Activated naive CD4-positive, alpha-beta T cell treated with anti-CD3 and anti-CD28 coated beads, Interleukin-2, amount 50 U/mL, for 72 hours (primary cell): ENCODE results near the gene IFT43. TPM values are rescaled to one million over a fixed set of nuclear protein-coding genes. Genes with fewer than 3 reads are reported as not detected.

Experiments used
- ATAC-seq, 2 donors: fragments of 150-1000 bp; cut with Tn5 transposase; 2 replicates each; pipeline ENCODE4 v1.10.0; 2021; ENCODE audit warnings: mild to moderate bottlenecking in 2 of 2, moderate library complexity in 2 of 2
- DNase-seq, 2 donors: peaks; one replicate each; pipeline ENCODE4 v3.0.0; 2021 to 2022; ENCODE audit warnings: low spot score in 2 of 2
- H3K27ac Mint-ChIP-seq, 2 donors: one replicate each; pipeline ENCODE4 v1.8.0; 2022; ENCODE audit warnings: mild to moderate bottlenecking in 2 of 2, mixed read lengths in 2 of 2
- H3K36me3 Mint-ChIP-seq, 2 donors: one replicate each; pipeline ENCODE4 v1.8.0; 2022; ENCODE audit warnings: mixed read lengths in 2 of 2
- H3K9me3 Mint-ChIP-seq, 2 donors: one replicate each; pipeline ENCODE4 v1.8.0; 2022; ENCODE audit warnings: mixed read lengths in 2 of 2
- total RNA-seq, 2 donors: library from RNA; stranded (reverse); gene quantifications; one replicate each; pipeline ENCODE4 v1.2.3, GENCODE V29; 2022

IFT43 gene
- total RNA-seq, 2 donors from 2014 or later: 6.3 to 9.7 TPM

DNA sequence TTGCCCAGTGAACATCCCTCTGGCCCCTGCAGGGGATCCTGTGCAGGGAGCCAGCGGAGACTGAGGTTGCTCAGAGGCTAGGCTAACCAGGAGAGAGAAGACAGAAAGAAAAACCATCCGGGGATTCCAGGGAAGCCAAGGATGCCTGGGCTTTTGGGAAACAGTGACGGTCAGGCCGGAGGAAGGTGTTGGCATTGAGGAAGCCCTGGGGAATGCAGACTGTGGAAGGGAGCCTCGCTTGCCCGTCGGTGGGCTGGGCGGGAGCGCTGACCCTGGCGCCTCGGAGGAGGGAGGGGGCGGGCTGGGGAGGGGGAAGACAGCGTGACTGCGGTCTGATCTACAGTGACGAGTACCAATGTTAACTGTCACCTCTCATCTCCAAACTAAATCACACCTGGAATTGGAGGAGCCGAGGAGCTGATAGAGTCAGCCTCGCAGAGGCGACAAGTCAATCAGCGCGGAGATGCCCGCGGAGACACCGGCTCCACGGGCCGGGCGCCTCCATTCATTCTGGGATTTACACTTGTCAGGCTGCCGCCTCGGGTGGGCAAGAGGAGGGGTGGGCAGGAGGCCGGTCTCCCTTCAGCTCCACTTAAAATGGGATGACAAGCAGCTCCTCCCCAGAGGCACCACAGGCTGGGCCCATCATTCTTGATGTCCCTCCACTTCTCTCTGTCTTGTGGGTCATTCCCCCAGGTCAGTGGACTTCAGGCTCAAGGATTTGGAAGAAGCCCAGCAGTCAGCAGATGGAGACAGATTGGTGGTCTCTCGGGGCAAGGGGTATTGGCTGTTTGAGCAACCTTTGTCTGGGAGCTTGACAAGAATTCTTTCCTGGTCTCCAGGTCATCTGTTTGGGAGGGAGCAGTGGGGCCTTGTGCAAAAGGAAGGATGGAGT lies 145.8 kb downstream of the IFT43 start:
- Mint-ChIP-seq H3K36me3 (no peaks in the 10 kb centered on the region), H3K9me3 (peaks cover 3 to 4% of the 10 kb centered on the region in 2 donors), H3K27ac (no peak overlapping the region)
- ATAC-seq: no peak
- no peak for DNase-seq

DNA sequence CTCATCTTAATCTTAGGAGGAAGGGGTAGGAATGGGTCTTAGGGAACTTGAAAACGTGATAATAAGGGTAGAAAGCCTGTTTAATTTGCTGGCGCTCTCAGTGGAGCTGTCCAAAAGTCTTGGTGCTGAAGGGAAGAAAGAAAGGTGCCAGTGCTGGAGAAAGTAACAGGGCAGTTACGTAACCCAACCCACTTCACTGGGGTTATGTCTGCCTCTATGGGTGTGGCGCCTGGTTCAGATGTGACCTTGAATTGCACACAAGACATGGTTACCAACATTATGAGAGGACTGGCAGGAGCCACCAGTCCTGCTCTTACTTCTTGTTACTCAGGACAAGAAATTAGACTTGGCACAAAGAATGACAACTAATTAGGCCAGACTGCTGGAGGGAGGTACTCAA lies 147.5 kb downstream of the IFT43 start:
- no peak for DNase-seq
- H3K9me3 Mint-ChIP-seq: no peaks in the 10 kb centered on the region
- no peak for ATAC-seq
- no peaks in the 10 kb centered on the region for H3K36me3 Mint-ChIP-seq
- H3K27ac Mint-ChIP-seq: no peak overlapping the region

Other genes starting within 250 kb of the IFT43 start
- gene TGFB3, start 3.8 kb upstream of the IFT43 start, total RNA-seq: 1 to 10 TPM; 2.8 to 6.3 TPM
- gene GPATCH2L, start 166.2 kb downstream of the IFT43 start, total RNA-seq: 10 to 100 TPM; 58.3 to 75.9 TPM